ENCODE results near the gene MADD.
"Not testable (repeated sequence)": the region's sequence is repeated elsewhere in the genome, so short reads cannot be mapped to it uniquely, and the experiment has no call there.

MADD gene

DNA sequence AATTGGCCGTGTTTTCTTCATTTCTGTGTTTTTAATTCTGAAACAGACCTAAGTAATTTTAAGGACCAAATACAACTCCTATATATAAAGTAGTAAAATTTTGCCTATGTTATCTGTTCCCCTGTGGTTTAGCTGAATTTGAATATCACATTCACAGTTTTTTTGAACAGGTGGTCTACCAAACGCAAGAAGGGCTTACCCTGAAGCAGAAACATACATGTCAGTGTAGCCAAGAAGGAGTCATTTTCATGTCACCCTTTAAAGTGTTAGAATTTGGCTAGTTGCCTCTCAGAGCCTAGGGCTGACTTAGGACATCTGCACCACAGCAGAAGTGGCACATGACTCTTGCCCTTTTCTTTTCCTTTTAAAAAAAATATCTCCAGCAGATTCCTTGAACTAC lies 48.2 kb downstream of the MADD start:
- DNase-seq (ENCODE audit: low read depth, low spot score): no peak

DNA sequence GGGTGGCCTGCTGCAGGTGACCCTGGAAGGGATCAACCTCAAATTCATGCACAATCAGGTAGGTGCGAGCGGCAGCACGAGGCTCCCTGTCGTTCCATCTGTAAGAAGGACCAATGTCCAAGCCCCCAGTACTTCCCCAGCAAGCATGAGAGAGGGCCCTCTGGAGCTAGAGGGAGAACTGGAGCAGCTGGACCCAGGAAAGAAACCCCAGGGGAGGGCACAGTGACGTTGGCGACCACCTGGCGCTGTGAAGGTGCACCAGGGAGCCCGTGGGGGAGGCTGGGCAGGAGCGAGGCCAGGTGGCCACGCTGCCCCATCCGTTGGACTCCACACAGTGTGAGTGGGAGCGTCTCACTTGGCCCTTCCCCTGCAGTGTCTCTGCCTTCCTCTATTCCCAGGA lies 54.6 kb downstream of the MADD start:
- DNase-seq (ENCODE audit: low read depth, low spot score): no peak

DNA sequence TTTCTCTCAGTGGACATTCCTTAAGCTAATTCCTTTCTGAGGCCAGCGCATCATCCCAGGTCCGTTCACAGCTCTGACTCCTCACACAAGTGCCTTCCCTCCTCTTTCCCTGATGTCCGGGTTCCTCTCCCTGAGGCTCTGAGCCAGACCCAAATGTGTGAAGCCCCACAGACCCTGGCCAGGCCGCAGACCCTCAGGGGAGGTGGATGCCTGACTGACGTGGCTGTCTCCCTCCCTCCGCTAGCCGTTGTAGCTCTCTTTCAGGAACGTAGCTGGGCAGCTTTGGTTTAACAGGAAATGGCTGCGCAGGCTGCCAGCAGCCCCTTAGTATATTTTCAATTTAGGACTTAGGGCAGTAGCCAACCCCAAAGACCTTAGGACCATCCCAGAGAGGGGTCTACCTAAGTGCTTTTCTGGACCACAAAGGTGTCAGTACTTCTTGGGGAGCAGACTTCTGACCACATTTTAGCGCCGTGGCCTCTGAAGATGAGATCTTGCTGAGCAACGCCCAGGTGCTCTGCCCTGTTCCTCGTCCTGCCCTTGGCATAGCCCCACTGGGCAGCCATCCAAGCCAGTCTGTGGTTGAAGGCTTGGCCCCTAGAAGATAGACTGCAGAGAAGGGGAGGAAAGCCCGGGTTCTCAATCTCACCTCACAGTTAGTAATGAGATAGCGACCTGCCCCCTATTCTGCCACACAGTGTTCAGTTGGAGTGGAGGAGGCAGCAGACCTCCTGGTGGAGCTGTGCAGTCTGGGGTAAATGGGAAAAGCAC lies 55.5 kb downstream of the MADD start:
- DNase-seq (ENCODE audit: low read depth, low spot score): no peak

DNA sequence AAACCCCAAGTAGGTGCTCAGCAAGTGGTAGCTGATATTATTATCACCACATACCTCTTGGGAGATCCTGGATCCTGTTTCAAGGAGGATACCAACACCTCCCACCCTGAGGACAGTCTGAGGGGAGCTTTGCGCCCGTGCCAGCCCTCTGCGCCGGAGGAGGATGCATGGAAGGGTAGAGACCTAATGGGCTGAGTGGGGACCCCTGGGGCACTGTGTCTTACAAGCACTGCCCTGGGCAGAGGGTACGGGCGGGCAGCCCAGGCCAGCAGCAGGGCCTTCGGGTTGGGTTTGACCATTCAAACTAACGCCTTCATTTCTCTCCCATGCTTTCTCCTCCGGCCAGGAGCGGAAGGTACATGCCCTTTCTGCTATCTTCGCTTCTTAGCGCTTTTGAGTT lies 56.3 kb downstream of the MADD start:
- no peak for DNase-seq (ENCODE audit: low read depth, low spot score)

DNA sequence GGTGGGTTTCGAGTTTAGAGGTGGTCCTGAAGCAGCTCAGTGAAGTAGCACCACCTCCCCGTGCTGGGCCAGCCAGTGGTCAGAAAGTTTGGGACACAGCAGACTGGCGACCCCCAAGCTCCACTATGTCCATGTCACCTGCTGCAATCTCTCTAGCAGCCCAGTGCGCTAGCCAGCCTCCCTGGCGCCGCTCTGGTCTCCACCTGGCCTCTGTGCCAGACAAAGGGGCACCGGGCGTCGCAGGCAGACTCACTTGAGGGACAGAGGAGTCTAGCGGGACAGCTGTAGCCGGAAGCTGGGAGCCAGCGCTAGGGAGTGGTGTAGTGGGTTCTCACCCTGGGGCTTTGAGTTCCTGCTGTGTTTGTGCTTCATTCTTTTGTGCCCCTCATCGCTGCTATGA lies 57.1 kb downstream of the MADD start:
- DNase-seq (ENCODE audit: low read depth, low spot score): no peak

DNA sequence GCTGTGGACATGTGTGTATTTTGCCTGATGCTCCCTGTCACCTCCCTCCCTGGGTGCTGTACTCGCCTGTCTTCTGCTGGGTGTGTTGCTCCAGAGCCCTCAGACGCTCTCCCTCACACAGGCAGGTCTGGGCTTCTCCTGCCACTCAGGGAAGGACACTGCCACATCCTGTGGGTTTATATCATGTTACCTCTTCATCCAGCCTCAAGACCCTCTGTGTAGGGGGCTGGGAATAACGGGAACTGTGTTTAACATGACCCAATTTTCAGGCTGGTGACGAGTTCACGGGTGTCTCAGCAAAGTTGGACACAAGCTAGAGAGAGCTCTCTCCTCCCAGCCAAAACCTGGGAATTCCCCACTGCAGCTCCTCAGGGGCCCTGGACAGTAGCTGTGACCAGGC lies 58.0 kb downstream of the MADD start:
- DNase-seq (ENCODE audit: low read depth, low spot score): no peak

DNA sequence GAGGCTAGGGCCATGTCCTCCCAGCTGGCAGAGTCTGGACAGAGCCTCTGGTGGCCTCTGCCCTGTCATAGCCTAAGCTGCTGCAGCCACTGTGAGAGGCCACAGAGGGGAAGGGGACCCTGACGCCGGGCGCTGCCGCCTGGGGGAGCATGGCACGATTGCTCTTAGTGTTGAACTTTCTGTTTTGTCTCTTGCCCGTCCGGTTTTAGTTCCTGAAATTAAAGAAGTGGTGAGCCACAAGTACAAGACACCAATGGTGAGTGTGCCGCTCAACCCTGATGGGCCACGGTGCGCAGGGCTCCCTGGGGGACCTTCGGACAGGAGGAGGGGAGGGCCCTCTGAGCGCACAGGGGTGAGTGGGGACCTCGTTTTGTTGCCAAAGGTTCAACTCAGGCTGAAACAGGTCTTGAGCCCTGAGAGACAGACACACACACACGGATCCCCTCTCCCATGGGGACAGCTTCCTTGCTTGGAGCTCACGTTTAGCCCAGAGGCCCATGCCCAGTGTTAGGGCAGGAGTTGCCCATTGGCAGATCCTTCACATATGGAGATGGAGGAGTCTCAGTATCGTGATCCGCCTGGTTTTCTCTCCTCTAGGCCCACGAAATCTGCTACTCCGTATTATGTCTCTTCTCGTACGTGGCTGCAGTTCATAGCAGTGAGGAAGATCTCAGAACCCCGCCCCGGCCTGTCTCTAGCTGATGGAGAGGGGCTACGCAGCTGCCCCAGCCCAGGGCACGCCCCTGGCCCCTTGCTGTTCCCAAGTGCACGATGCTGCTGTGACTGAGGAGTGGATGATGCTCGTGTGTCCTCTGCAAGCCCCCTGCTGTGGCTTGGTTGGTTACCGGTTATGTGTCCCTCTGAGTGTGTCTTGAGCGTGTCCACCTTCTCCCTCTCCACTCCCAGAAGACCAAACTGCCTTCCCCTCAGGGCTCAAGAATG lies 58.8 kb downstream of the MADD start:
- DNase-seq (ENCODE audit: low read depth, low spot score): no peak

DNA sequence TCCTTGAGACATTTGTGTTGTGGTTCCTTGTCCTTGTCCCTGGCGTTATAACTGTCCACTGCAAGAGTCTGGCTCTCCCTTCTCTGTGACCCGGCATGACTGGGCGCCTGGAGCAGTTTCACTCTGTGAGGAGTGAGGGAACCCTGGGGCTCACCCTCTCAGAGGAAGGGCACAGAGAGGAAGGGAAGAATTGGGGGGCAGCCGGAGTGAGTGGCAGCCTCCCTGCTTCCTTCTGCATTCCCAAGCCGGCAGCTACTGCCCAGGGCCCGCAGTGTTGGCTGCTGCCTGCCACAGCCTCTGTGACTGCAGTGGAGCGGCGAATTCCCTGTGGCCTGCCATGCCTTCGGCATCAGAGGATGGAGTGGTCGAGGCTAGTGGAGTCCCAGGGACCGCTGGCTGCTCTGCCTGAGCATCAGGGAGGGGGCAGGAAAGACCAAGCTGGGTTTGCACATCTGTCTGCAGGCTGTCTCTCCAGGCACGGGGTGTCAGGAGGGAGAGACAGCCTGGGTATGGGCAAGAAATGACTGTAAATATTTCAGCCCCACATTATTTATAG lies 59.6 kb downstream of the MADD start:
- no peak for DNase-seq (ENCODE audit: low read depth, low spot score)

DNA sequence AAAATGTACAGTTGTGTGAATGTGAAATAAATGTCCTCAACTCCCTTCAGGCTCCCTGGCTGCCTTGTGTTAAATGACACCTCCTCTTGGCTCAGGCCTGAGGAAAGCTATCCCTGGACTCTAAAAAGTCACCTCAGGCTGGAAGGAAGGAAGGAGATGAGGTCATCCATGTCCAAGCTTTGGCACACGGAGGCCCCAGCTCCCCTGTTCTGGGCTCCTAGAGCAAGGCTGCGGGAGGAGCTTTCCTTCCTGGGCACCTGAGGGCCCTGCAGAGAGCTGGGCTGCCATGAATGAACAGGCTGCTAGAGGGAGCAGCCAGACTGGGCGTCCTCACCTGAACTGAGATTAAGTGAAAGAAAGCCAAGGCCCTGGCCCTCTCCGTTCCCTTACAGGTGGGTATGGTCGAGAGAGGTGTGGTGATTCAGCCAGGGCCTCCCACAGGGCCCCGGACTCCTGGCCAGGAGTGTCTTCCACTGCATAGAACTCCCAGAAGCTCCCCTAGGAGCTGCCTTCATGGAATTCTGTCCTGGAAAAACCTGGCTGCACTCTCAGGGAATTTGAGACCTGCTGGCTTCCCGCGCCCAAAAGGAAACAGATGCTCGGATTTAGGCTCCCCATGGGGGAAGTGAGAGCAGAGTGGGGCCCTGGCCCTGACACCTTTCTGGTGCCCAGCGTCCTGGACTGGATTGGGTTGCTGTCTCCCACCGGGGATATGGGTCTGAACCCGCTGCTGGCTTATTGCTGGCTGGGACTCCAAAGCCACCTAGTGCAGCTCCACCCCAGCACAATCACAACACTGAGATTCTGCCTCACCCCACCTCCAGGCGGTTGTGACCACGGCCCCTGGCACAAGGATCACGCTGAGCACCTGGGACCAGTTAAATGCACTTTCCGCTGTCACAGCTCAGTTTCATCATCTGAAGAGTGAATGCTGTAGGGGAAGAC lies 60.3 kb downstream of the MADD start:
- no peak for DNase-seq (ENCODE audit: low read depth, low spot score)

DNA sequence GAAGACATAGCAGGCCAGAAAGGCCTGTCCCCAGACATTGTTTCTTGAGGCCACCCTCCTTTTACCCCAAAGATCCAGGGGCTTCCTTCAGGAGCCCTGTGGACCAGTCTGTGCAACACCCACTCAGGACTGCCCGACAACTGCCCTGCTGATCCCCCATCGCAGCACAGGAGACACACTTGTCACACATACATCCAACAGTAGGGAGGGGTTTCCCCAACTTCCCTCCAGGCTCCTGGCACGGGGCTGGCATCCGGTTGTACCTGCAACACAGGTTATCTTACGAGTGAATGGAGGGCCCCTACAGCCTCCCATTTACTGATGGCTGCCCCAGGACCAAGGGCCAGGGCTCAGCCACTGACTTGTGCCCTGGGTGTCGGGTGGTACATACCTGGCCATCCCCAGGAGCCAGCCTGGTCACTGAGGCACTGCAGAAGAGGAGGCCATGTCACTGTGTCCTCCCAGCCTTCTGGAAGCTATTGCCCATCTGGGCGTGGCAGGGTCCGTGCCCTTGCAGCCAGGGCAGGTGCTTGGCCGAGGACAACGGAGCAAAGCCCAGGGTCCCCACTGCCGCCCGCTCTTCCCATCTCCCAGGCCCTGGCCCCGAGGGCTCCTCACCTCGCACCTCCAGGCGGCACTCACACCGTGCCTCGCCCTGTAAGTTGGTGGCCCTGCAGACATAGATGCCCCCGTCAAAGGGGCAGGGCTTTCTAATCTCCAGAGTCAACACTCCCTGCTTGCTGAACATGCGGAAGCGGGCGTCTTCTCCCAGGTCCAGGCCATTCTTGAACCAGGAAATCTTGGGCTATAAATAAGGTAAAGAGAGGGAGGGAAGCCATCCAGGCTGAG lies 61.7 kb downstream of the MADD start:
- no peak for DNase-seq (ENCODE audit: low read depth, low spot score)

DNA sequence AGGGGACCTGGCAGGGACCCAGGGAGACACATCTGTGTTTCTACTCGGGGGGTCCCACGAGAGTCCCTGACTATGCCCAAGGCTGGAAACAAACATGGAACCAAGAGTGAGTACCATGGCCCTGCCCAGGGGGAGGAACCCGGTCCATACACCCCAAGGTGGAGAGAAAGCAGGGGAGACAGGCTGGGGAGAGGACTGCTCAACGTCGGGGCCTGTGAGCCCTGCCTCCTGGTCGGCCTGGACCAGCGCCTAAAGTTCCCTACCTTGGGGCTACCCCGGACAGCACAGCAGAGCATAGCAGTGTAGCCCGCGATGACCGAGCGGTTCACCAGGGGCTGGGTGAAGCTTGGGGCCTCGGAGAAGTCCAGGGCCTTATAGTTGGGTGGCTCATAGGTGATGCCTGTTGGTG lies 62.4 kb downstream of the MADD start:
- no peak for DNase-seq (ENCODE audit: low read depth, low spot score)

DNA sequence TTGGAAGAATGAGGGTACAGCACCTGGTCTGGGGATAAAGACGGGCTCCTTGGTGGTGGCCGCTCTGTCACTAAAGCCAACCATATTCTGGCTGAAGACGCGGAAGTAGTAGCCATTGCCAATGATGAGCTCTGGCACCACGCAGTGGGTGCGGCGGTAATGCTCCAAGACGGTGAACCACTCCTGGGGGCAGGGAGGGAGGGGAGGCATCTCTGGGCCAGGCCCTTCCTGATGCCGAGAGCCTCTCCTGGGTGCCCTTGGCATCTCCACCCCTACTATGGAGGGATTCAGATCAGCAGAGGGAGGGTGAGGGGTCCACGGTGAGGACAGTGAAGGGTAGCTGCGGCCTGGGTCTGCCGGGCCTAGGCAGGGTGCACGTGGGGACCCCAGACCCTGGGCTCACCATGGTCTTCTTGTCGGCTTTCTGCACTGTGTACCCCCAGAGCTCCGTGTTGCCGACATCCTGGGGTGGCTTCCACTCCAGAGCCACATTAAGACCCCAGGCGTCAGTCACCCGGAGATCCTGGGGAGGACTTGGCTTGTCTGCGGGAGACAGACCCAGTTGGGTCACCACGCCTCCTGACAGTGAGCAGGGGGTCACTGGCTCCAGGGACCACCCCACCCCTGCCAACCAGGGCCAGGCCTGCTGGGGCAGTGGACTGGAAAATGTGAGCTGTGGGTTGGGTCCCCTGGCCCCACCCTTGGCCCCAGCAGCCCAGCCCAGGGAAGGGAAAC lies 63.0 kb downstream of the MADD start:
- DNase-seq (ENCODE audit: low read depth, low spot score): no peak

DNA sequence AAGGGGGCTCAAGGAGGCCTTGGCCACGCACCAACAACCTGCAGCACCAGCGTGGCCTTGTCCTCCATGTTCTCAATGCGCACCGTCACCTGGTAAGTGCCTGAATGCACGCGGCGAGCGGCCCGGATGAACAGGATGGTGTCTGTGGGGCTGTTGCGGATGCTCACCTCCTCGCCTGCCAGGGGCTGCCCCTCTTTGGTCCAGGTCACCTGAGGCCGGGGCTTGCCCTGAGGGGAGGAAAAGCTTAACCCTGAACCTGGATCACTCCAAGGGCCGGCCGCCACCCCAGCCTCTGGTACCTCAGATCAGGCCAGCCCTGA lies 63.6 kb downstream of the MADD start:
- no peak for DNase-seq (ENCODE audit: low read depth, low spot score)

DNA sequence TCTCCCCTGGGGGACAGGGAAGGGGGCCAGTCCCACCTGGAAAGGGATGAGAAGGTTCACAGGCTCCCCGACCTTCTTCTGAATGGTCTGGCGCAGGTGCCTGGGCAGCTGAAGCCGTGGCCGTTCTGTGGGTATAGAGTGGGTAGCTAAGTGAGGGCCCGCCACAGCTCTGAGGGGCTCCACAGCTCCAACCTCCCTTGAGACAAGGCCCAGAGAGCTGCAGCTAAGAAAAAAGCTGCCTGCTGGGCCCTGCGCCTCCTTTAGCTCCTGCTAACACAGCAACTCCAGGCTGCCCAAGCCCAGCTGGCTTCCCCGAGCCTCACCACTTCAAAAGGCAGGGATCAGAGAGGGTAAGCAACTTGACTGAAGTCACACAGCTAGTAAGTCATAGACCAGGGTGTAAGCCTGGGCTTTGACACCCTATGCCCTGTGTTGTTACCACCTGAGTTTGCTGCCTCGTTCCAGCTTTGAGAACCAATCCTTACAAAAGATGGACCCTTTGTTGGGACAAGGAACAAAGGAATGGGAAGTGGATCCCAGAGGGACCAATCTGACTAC lies 64.0 kb downstream of the MADD start:
- no peak for DNase-seq (ENCODE audit: low read depth, low spot score)

DNA sequence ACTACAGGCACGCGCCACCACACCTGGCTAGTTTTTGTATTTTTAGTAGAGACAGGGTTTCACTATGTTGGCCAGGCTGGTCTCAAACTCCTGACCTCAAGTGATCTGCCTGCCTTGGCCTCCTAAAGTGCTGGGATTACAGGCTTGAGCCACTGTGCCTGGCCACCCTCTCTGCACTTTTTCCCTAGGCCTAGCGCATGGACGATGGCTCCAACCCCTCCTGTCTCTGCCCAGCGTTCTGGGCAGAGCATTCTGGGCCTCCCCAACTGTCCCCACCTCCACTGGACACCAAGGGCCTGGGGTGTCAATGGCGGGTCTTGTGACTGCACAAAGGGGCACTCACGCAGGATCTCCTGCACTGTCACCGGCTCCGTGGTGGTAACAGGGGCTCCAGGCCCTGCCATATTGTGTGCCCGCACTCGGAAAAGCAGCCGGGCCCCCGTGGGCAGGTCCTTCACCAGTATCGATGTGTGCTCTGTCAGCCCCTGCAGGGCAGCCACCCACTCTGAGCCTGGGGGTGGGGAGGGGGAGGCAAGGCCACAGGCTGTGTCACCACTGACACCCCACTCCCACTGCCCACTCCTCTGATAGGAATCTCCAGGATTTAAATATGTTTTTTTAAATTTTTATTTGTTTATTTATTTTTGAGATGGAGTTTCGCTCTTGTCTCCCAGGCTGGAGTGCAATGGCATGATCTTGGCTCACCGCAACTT lies 64.9 kb downstream of the MADD start:
- not testable (repeated sequence) for DNase-seq (ENCODE audit: low read depth, low spot score)

DNA sequence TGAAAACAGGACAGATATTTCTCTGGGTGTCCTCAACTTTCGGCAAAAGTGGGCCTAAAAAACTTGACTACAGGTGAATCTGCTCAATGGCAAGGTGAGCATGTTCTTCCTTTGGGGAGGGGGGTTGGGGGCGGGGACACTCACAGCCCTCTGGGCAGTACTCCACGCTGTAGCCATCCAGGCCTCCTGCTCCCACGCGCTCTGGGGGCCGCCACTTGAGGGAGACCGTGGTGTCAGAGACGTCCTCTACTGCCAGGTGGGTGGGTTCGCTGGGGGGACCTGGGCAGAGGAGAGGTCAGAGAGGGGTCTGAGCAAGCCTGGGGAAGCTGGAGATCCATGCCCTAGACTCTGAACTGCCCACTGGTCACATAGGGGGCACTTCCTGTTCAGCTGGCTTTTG lies 65.8 kb downstream of the MADD start:
- no peak for DNase-seq (ENCODE audit: low read depth, low spot score)

DNA sequence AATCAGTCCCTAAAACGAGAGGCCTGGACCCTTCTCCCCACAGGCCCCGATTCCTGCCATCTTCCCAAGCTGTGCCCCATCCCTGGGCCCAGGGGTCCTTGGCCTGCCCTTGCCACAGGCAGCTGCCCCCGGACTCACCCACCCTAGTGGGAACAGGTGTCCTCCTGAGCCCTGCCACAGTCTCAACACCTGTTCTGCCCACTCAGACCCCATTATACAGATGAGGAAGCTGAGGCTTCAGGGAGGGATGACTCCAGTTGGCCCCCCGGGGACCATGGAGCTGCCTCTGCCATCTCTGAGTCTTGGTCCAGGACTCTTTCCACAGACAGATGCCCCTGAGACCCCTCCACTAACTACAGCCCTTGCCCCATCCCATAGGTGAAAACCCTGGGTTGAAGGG lies 66.7 kb downstream of the MADD start:
- DNase-seq (ENCODE audit: low read depth, low spot score): no peak

DNA sequence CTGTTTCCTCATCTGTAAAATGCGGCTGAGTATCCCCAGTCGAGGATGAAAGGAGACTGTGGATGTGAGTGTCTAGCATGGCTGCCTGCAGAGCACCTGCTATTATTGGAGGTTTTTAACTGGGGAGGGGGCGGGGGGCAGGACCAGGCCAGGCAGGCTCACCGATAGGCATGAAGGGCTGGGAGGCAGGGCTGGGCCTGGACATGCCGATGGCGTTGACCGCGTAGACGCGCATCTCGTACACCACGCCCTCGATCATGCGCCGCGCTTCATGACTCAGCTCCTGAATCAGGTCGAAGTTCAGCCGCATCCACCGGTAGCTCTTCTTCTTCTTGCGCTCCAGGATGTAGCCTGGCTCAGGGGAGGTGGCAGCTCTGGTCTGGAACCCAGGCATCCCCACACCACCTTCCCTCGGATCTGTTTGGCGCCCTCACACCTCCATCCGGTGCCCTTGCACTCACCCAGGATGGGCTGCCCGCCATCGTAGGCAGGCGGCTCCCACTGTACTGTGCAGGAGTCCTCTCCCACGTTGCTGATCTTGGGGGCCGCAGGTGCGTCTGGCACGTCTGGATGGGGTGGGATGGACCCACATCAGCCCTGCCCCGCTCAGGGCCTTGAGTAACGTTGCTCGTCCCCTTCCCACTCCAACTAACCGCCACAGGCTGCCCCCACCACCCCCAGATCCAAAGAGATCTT lies 67.4 kb downstream of the MADD start:
- DNase-seq (ENCODE audit: low read depth, low spot score): no peak

Data from activated CD4-positive, CD25-positive, alpha-beta regulatory T cell treated with anti-CD3 and anti-CD28 coated beads, Interleukin-2, amount 50 U/mL, for 16 hours (primary cell).